Erythroblast (primary cell): ENCODE results near the gene ARF4.

Experiments used
- GATA1 ChIP-seq: IDR thresholded peaks from 2 replicates; pipeline ENCODE4 v1.6.1; 2011; ENCODE audit warnings: low read depth, mild to moderate bottlenecking, control low read depth, low read length, moderate library complexity
- POLR2A ChIP-seq: IDR thresholded peaks from 2 replicates; pipeline ENCODE4 v1.6.1; 2011; ENCODE audit warnings: mild to moderate bottlenecking, low read length

DNA sequence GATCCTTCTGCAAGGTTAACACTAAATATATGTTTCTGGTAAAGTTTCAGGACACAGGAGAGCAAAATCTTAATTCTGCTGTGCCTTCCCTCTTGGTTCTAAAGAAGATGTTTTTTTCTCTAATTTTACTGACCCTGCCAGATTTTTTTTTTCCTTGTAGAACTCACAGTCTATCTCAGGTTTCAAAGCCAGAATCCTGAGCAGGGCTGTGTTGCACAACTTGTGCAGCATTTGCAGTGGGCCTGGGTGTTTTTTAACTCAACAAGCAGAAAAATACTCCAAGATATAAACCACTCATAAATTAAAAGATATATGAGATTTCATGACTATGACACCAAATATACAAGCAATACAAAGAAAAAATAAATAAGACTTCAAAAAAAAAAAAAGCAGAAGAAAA lies 40.2 kb upstream of the ARF4 start:
- no peak for TF ChIP-seq POLR2A
- TF ChIP-seq GATA1 = no peak
